Ectodermal cell (in vitro differentiated cells): ENCODE measurements around the gene CACNG5.

ENCODE experiments used
- H3K27ac ChIP-seq: 2 replicates; pipeline ENCODE4 v1.7.0; 2013; ENCODE audit warnings: mild to moderate bottlenecking, low read depth, low read length; ENCODE audit not compliant: insufficient read depth, poor library complexity, severe bottlenecking
- H3K27me3 ChIP-seq: 2 replicates; pipeline ENCODE4 v1.7.0; 2013; ENCODE audit warnings: mild to moderate bottlenecking, low read length; ENCODE audit not compliant: insufficient read depth, control insufficient read depth, poor library complexity, severe bottlenecking
- H3K36me3 ChIP-seq: one replicate; pipeline ENCODE4 v1.7.0; 2013; ENCODE audit warnings: low read length; ENCODE audit not compliant: control insufficient read depth, insufficient read depth
- H3K4me1 ChIP-seq: one replicate; pipeline ENCODE4 v1.7.0; 2013; ENCODE audit warnings: low read length; ENCODE audit not compliant: control insufficient read depth, insufficient read depth
- H3K4me3 ChIP-seq: 2 replicates; pipeline ENCODE4 v1.7.0; 2013; ENCODE audit warnings: low read depth, low read length, control low read depth; ENCODE audit not compliant: insufficient read depth
- H3K9me3 ChIP-seq: 2 replicates; pipeline ENCODE4 v1.7.0; 2013; ENCODE audit warnings: mild to moderate bottlenecking, low read length, moderate library complexity; ENCODE audit not compliant: control insufficient read depth
- WGBS, 2 experiments: methylation state at CpG; one replicate each; pipeline ENCODE4 v1.1.7; 2013; ENCODE audit warnings: missing lambda C conversion rate in 2 of 2; 5-methylcytosine and 5-hydroxymethylcytosine counted together

The CACNG5 gene

GRCh38 chr17:66934040-66934439 is 99.1 kb downstream of the CACNG5 start:
- Histone ChIP-seq H3K9me3 (no peaks in the 10 kb centered on the region), H3K36me3 (no peaks in the 10 kb centered on the region), H3K4me3 (no peak overlapping the region), H3K27ac (no peak overlapping the region), H3K27me3 (no peaks in the 10 kb centered on the region), H3K4me1 (no peaks in the 10 kb centered on the region)
- WGBS, 2 experiments, result 85 to 88% methylated on average over 2 of the region's 2 CpGs
